WTC11 (cell line): ENCODE data around the gene LCNL1.

Source experiments
- JUN ChIP-seq: sonication (generic); formaldehyde crosslinking; IDR thresholded peaks from 2 replicates; pipeline ENCODE4 v1.8.0; 2023; ENCODE audit warnings: mild to moderate bottlenecking, missing genetic modification reagents
- TF ChIP-seq, protein P1 (sequence below): fragments of 200-600 bp; IDR thresholded peaks from 2 replicates; pipeline ENCODE4 v1.8.0; 2022; ENCODE audit warnings: antibody characterized with exemption

DNA sequence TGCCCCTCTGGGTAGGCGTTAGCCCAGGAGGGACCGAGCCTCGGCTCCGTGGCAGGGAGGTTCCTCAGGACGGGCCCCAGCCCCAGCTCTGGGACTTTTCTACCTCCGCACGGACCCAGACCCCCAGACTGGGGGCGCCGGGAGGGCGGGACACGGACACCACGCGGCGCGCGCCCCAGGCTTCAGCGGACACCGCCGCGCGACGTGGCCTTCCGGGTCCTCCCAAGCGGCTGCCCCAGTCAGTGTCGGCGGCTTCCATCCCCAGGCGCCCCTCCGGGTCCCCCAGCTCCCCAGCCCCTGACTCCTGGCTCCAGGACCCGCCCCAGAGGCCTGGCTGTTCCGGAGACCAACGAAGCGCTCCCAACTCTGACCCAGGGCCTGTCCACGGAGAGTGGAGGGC is 3.1 kb downstream of the LCNL1 start:
- TF ChIP-seq JUN (CRISPR knock-in tag): no peak
- TF ChIP-seq, protein P1, sequence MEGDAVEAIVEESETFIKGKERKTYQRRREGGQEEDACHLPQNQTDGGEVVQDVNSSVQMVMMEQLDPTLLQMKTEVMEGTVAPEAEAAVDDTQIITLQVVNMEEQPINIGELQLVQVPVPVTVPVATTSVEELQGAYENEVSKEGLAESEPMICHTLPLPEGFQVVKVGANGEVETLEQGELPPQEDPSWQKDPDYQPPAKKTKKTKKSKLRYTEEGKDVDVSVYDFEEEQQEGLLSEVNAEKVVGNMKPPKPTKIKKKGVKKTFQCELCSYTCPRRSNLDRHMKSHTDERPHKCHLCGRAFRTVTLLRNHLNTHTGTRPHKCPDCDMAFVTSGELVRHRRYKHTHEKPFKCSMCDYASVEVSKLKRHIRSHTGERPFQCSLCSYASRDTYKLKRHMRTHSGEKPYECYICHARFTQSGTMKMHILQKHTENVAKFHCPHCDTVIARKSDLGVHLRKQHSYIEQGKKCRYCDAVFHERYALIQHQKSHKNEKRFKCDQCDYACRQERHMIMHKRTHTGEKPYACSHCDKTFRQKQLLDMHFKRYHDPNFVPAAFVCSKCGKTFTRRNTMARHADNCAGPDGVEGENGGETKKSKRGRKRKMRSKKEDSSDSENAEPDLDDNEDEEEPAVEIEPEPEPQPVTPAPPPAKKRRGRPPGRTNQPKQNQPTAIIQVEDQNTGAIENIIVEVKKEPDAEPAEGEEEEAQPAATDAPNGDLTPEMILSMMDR: no peak
